ENCODE measurements around the gene ADAMTS7.
"Not testable (repeated sequence)": the region's sequence is repeated elsewhere in the genome, so short reads cannot be mapped to it uniquely, and the experiment has no call there.

- TF ChIP-seq ZFP3 (CRISPR knock-in tag; IDR thresholded peaks at IDR 0.05); BACH2 (CRISPR knock-in tag; IDR thresholded peaks at IDR 0.05; ENCODE audit: borderline replicate concordance); PATZ1 (CRISPR knock-in tag; IDR thresholded peaks at IDR 0.05; ENCODE audit: borderline replicate concordance); TSHZ2 (CRISPR knock-in tag; IDR thresholded peaks at IDR 0.05); ISL1 (CRISPR knock-in tag; IDR thresholded peaks at IDR 0.05); ZFP30 (CRISPR knock-in tag; IDR thresholded peaks at IDR 0.05); CSRNP3 (CRISPR knock-in tag; IDR thresholded peaks at IDR 0.05); TOX (CRISPR knock-in tag; IDR thresholded peaks at IDR 0.05; ENCODE audit: borderline replicate concordance): not testable (repeated sequence)
- TF ChIP-seq, protein P1, sequence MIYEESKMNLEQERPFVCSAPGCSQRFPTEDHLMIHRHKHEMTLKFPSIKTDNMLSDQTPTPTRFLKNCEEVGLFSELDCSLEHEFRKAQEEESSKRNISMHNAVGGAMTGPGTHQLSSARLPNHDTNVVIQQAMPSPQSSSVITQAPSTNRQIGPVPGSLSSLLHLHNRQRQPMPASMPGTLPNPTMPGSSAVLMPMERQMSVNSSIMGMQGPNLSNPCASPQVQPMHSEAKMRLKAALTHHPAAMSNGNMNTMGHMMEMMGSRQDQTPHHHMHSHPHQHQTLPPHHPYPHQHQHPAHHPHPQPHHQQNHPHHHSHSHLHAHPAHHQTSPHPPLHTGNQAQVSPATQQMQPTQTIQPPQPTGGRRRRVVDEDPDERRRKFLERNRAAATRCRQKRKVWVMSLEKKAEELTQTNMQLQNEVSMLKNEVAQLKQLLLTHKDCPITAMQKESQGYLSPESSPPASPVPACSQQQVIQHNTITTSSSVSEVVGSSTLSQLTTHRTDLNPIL (CRISPR knock-in tag; IDR thresholded peaks at IDR 0.05; ENCODE audit: low read depth), result not testable (repeated sequence)
These were observed 75.0 kb downstream of the ADAMTS7 start for GRCh38 chr15:78736286-78736685.

All from SK-N-SH treated with all-trans-retinoic acid at 6 μM for 48 hours (cell line).